GM12891 (cell line): ENCODE data around the gene SLC35E4.

Source experiments
- PAX5 ChIP-seq: IDR thresholded peaks from 2 replicates; pipeline ENCODE4 v1.6.1; 2011; ENCODE audit warnings: low read length, moderate library complexity, mild to moderate bottlenecking; ENCODE audit not compliant: insufficient read depth, severe bottlenecking
- POLR2A ChIP-seq: IDR thresholded peaks from 2 replicates; pipeline ENCODE4 v1.6.1; 2011; ENCODE audit warnings: low read depth, low read length, control low read depth
- POLR2AphosphoS5 ChIP-seq: IDR thresholded peaks from 2 replicates; pipeline ENCODE4 v1.6.1; 2011; ENCODE audit warnings: low read depth, low read length, control low read depth
- POU2F2 ChIP-seq: IDR thresholded peaks from 2 replicates; pipeline ENCODE4 v1.6.1; 2011; ENCODE audit warnings: low read depth, mild to moderate bottlenecking, control low read depth, low read length, moderate library complexity
- SPI1 ChIP-seq: IDR thresholded peaks from 2 replicates; pipeline ENCODE4 v1.6.1; 2011; ENCODE audit warnings: low read depth, low read length, control low read depth
- TAF1 ChIP-seq: IDR thresholded peaks from 2 replicates; pipeline ENCODE4 v1.6.1; 2011; ENCODE audit warnings: low read depth, low read length, control low read depth

DNA sequence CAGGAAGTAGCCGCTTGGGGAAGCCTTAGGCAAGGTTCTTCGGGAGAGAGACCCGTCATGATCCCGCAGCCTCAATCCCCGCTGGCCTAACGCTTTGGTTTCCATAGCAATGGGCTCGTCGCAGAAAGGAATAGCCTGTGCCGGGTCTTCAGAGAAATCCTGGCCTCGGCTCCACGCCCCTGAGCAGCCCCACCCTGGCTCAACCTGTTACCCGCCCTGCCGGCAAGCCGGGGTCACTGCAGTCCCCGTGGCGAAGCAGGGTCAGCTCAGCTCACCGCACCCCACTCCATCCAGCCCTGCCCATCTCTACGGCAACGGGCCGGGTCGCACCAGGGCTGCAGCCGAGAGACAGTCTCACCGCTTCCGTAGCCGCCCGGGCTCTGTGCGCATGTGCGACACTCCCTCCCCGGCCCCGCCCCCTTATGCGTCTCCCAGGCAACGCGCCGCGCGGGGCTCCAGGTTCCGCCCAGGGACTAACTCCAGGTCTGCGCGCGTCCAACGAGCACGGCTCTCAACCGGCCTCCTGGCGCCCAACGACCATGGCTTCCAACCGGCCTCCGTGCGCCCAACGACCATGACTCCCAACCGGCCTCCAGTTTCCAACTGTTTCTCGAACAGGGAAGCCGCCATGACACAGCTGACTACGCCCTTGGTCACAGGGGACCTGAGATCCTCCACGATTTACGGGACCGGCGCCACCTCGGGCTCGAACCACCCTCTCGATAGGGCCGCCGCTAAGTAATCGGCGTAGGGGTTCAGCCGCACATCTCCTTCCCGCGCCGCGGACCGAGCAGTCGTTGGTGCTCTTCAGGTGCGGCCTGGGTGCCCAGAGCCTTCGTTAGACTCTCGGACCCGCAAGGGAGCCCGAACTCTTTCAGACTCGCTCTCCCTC is 32.2 kb downstream of the SLC35E4 start, which contains the start of gene DUSP18:
- TF ChIP-seq POLR2A (no peak), PAX5 (no peak), POLR2AphosphoS5 (no peak), SPI1 (peak; percentile 40), TAF1 (no peak), POU2F2 (no peak)
